GM23338 (cell line): ENCODE results near the gene SMG1.

ENCODE experiments used
- TF ChIP-seq, protein P1 (sequence below), 2 experiments: fragments of 200-600 bp in 1 of 2; sonication (generic) in 1 of 2; conservative IDR thresholded peaks; 2 replicates each; pipeline versions ENCODE4 v1.5.1 to v1.6.1; 2016 to 2017; ENCODE audit warnings: antibody characterized with exemption in 2 of 2, low read depth in 2 of 2, mild to moderate bottlenecking in 2 of 2, moderate library complexity in 1 of 2
- TF ChIP-seq, protein P2 (sequence below): IDR thresholded peaks from 2 replicates; pipeline ENCODE4 v1.6.1; 2016; ENCODE audit warnings: antibody characterized with exemption

DNA sequence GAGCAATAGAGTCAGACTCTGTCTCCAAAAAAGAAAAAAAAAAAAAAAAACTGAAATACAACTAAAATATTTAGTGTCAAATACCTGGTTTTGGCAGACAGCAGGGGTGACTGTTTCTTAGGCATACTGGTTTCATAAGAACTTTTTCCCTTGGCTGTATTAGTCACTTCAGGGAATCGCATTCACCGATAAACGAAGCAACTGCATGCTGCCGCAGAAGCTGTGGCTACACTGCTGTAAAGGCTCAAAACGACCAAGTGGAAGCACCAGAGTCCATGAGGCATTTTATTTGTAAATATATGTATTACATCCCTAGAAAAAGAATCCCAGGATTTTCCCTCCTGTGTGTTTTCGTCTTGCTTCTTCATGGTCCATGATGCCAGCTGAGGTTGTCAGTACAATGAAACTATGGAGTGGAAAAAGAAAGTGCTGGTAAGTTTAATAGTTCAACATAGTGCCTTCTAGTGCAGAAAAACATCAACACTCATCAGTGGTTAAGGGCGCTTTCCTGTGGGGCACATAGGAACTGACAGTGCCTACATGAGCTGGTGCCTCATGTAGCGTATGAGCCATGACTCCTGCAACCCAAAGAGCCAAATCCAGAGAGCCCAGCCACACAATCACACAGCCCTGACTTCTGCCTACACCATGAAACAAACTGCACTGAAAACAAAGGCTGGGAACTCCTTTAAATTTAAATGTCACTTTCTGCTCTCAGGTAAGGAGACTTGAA, 143.3 kb downstream of the SMG1 start:
- TF ChIP-seq, protein P1, sequence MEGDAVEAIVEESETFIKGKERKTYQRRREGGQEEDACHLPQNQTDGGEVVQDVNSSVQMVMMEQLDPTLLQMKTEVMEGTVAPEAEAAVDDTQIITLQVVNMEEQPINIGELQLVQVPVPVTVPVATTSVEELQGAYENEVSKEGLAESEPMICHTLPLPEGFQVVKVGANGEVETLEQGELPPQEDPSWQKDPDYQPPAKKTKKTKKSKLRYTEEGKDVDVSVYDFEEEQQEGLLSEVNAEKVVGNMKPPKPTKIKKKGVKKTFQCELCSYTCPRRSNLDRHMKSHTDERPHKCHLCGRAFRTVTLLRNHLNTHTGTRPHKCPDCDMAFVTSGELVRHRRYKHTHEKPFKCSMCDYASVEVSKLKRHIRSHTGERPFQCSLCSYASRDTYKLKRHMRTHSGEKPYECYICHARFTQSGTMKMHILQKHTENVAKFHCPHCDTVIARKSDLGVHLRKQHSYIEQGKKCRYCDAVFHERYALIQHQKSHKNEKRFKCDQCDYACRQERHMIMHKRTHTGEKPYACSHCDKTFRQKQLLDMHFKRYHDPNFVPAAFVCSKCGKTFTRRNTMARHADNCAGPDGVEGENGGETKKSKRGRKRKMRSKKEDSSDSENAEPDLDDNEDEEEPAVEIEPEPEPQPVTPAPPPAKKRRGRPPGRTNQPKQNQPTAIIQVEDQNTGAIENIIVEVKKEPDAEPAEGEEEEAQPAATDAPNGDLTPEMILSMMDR (conservative IDR thresholded peaks at IDR 0.05; ENCODE audit: low read depth in 2 of 2) = no peak
- TF ChIP-seq, protein P2, sequence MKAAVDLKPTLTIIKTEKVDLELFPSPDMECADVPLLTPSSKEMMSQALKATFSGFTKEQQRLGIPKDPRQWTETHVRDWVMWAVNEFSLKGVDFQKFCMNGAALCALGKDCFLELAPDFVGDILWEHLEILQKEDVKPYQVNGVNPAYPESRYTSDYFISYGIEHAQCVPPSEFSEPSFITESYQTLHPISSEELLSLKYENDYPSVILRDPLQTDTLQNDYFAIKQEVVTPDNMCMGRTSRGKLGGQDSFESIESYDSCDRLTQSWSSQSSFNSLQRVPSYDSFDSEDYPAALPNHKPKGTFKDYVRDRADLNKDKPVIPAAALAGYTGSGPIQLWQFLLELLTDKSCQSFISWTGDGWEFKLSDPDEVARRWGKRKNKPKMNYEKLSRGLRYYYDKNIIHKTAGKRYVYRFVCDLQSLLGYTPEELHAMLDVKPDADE = no peak
